HG03575 (cell line): ENCODE measurements around the gene PARP2.

Experiments used
- ATAC-seq: cut with Tn5 transposase; IDR thresholded peaks from one replicate; pipeline ENCODE4 v1.9.1; 2021; ENCODE audit not compliant: unreplicated experiment, insufficient number of reproducible peaks, low FRiP score; ENCODE audit errors: extremely low read depth

Gene PARP2

DNA sequence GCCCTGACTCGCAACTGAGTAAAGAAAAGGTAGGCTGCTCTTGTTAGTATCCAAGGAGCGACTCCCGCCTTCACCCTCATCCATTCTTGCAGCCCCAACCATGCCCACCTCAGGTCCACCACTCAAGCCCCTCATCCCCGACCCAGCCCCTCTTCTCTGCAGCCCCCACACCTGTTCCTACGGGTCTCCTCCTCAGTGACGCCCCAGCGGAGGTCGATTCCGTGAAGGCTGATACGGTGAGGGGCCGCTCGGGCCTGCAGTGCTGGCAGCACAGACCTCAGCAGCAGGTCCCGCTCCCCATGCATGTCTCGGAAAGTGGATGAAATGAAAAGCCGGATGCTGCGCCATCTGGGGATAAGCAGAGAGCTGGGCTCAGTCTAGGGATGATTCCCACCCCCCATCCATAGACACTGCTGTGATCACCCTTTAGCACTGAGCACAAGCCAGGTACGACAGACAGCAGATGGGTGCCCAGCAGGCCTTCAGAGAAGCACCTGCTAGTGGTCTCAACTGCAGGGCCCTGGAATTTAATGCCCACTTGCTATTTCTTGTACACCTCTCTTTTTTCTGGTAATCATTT lies 42.9 kb downstream of the PARP2 start:
- no peak for ATAC-seq

DNA sequence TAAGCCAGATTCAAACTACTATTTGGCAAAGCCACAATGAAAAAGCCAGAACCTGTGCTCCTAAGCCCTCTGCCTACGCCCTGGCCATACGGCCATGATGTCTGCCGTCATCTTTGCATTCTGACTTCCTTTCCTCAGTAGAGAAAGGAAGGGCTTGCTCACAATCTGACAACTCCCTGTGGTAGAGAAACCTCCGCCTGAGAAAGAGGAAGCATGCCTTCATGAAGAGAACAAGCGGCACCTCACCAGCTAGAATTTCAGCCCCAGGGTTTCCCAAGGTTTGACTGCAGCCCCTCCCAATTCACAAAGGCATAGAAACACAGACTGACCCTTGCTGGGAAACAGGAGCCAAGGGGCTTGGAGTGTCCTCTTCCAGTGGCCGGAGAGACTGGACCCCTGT lies 44.1 kb downstream of the PARP2 start:
- no peak for ATAC-seq

- ATAC-seq: no peak
Measured at GRCh38 chr14:20388159-20388558, 44.7 kb downstream of the PARP2 start.

- ATAC-seq: no peak
Measured at GRCh38 chr14:20391505-20391904, 48.1 kb downstream of the PARP2 start.

DNA sequence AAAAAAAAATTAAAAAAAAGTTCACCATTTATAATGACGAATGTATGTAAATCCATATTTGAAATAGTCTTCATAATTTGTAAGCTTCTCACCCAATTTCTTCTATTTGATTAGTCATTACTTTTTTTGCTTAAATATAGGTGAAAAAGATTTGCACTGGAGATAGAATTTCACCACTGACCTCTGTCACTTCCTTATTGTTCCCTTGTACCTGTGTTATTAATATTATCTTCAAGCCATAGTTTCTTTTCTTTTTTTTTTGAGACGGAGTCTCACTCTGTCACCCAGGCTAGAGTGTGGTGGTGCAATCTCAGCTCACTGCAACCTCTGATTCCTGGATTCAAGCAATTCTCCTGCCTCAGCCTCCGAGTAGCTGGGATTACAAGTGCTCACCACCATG lies 54.1 kb downstream of the PARP2 start:
- ATAC-seq: no peak

DNA sequence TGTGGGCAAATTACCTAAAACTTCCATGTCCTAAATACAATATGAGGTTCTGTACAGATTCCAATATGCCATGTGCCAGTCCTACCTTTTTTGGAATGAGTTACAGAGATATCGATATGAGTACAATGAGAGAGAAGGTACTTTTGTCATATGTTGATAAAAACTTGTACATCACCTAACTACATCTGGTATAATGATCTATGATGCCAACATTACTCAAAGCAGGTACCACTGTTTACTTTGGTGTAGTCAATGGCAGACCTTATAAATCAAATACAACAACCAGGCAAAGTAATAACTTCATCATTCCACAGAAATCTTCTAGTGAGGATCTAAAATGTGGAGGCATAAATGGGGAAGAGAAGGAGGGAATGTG lies 57.1 kb downstream of the PARP2 start:
- no peak for ATAC-seq

GRCh38 chr14:20400965-20401593 lies 57.6 kb downstream of the PARP2 start:
- ATAC-seq: no peak

- ATAC-seq: no peak
Measured at GRCh38 chr14:20403521-20403920, 60.1 kb downstream of the PARP2 start.
